WTC11 (cell line): ENCODE measurements around the gene KLRB1. TPM values are rescaled to one million over a fixed set of nuclear protein-coding genes. Genes with fewer than 3 reads are reported as not detected.
"Not testable (repeated sequence)": the region's sequence is repeated elsewhere in the genome, so short reads cannot be mapped to it uniquely, and the experiment has no call there.

Experiments used
- ATAC-seq: fragments of 200-7000 bp; cut with Tn5 transposase; 2 replicates; pipeline ENCODE4 v1.10.0; 2021; ENCODE audit warnings: mild to moderate bottlenecking, moderate library complexity
- CTCF ChIA-PET: fragments of 300-600 bp; sonication (Branson Sonifier 250); formaldehyde crosslinking; loops from one replicate; lab custom pipeline; 2021; ENCODE audit warnings: antibody characterized with exemption; lab: Charles Lee
- POLR2A ChIA-PET: fragments of 350-600 bp; sonication (Branson Sonifier 250); formaldehyde crosslinking; loops from one replicate; lab custom pipeline; 2021; ENCODE audit warnings: antibody characterized with exemption; lab: Charles Lee
- DNase-seq: peaks from one replicate; pipeline ENCODE4 v3.0.0; 2021; ENCODE audit warnings: low spot score
- H3K27ac Mint-ChIP-seq: 2 replicates; pipeline ENCODE4 v1.8.0; 2021; ENCODE audit warnings: mixed read lengths
- H3K27me3 Mint-ChIP-seq: 2 replicates; pipeline ENCODE4 v1.8.0; 2021; ENCODE audit warnings: low read depth, mild to moderate bottlenecking, moderate library complexity, mixed read lengths
- H3K36me3 Mint-ChIP-seq: 2 replicates; pipeline ENCODE4 v1.8.0; 2021; ENCODE audit warnings: mixed read lengths
- H3K4me1 Mint-ChIP-seq: 2 replicates; pipeline ENCODE4 v1.8.0; 2022; ENCODE audit warnings: mixed read lengths
- H3K4me3 Mint-ChIP-seq: 2 replicates; pipeline ENCODE4 v1.8.0; 2021; ENCODE audit warnings: mild to moderate bottlenecking, moderate library complexity, mixed read lengths
- H3K9me3 Mint-ChIP-seq: 2 replicates; pipeline ENCODE4 v1.8.0; 2021; ENCODE audit warnings: mixed read lengths
- AFF4 ChIP-seq: sonication (generic); formaldehyde crosslinking; IDR thresholded peaks from 2 replicates; pipeline ENCODE4 v1.8.1; 2023; ENCODE audit warnings: mild to moderate bottlenecking, missing genetic modification reagents, borderline replicate concordance
- ARID4B ChIP-seq: sonication (generic); formaldehyde crosslinking; IDR thresholded peaks from 2 replicates; pipeline ENCODE4 v1.8.0; 2023; ENCODE audit warnings: missing genetic modification reagents, mild to moderate bottlenecking, borderline replicate concordance
- E2F5 ChIP-seq: sonication (generic); formaldehyde crosslinking; IDR thresholded peaks from 2 replicates; pipeline ENCODE4 v1.8.1; 2022; ENCODE audit warnings: mild to moderate bottlenecking, moderate library complexity, missing genetic modification reagents
- GTF2I ChIP-seq: fragments of 250-450 bp; sonication (Bioruptor Pico); conservative IDR thresholded peaks from 2 replicates; pipeline ENCODE4 v1.4.0; 2021; ENCODE audit warnings: mild to moderate bottlenecking
- IRF1 ChIP-seq: sonication (generic); formaldehyde crosslinking; IDR thresholded peaks from 2 replicates; pipeline ENCODE4 v1.8.0; 2023; ENCODE audit warnings: missing genetic modification reagents
- IRF2 ChIP-seq: sonication (generic); formaldehyde crosslinking; IDR thresholded peaks from 2 replicates; pipeline ENCODE4 v1.8.0; 2022; ENCODE audit warnings: low read depth, missing genetic modification reagents, borderline replicate concordance
- NFE2L1 ChIP-seq: sonication (generic); formaldehyde crosslinking; IDR thresholded peaks from 2 replicates; pipeline ENCODE4 v1.8.1; 2023; ENCODE audit warnings: missing genetic modification reagents
- NR2C2 ChIP-seq: sonication (generic); formaldehyde crosslinking; IDR thresholded peaks from 2 replicates; pipeline ENCODE4 v1.8.0; 2022; ENCODE audit warnings: mild to moderate bottlenecking, missing genetic modification reagents
- OVOL2 ChIP-seq: fragments of 250-450 bp; sonication (Bioruptor Pico); IDR thresholded peaks from 2 replicates; pipeline ENCODE4 v1.9.0; 2021; ENCODE audit warnings: mild to moderate bottlenecking, borderline replicate concordance
- PRRX2 ChIP-seq: fragments of 250-450 bp; sonication (Bioruptor Pico); IDR thresholded peaks from 2 replicates; pipeline ENCODE4 v1.8.0; 2021; ENCODE audit warnings: mild to moderate bottlenecking
- TCF7 ChIP-seq: sonication (generic); formaldehyde crosslinking; IDR thresholded peaks from 2 replicates; pipeline ENCODE4 v1.8.0; 2022; ENCODE audit warnings: mild to moderate bottlenecking, low read depth, missing genetic modification reagents, moderate library complexity
- ZMAT4 ChIP-seq: fragments of 250-450 bp; sonication (Bioruptor Pico); IDR thresholded peaks from 2 replicates; pipeline ENCODE4 v1.9.0; 2021; ENCODE audit warnings: mild to moderate bottlenecking
- ZNF219 ChIP-seq: sonication (generic); formaldehyde crosslinking; IDR thresholded peaks from 2 replicates; pipeline ENCODE4 v1.8.0; 2023; ENCODE audit warnings: missing genetic modification reagents, mild to moderate bottlenecking, borderline replicate concordance
- ZNF263 ChIP-seq: sonication (generic); formaldehyde crosslinking; IDR thresholded peaks from 2 replicates; pipeline ENCODE4 v1.8.1; 2022; ENCODE audit warnings: low read depth, mild to moderate bottlenecking, moderate library complexity, missing genetic modification reagents
- ZNF396 ChIP-seq: fragments of 250-450 bp; sonication (Bioruptor Pico); IDR thresholded peaks from 2 replicates; pipeline ENCODE4 v1.8.0; 2021; ENCODE audit warnings: mild to moderate bottlenecking, moderate library complexity, borderline replicate concordance
- ZNF416 ChIP-seq: fragments of 250-450 bp; sonication (Bioruptor Pico); IDR thresholded peaks from 2 replicates; pipeline ENCODE4 v1.9.0; 2021; ENCODE audit warnings: mild to moderate bottlenecking, inconsistent platforms
- ZNF671 ChIP-seq: fragments of 250-450 bp; sonication (Bioruptor Pico); IDR thresholded peaks from 2 replicates; pipeline ENCODE4 v1.8.0; 2021; ENCODE audit warnings: mild to moderate bottlenecking
- total RNA-seq: library from RNA; stranded (reverse); gene quantifications from 3 replicates; pipeline ENCODE4 v1.2.3, GENCODE V29; 2021

KLRB1 gene
- total RNA-seq, 1 experiment from 2014 or later = not detected

GRCh38 chr12:9615420-9616136, 7.9 kb upstream of the KLRB1 start (continued):
- TF ChIP-seq ZNF219 (CRISPR knock-in tag) = no peak
- TF ChIP-seq ZNF263 (CRISPR knock-in tag) = no peak
- no peak for TF ChIP-seq ZNF396 (CRISPR knock-in tag)
- TF ChIP-seq E2F5 (CRISPR knock-in tag) = no peak

- ATAC-seq, POLR2A ChIA-PET, H3K27me3 Mint-ChIP-seq, H3K4me1 Mint-ChIP-seq, CTCF ChIA-PET, H3K27ac Mint-ChIP-seq, H3K4me3 Mint-ChIP-seq, DNase-seq: not testable (repeated sequence)
- H3K9me3 Mint-ChIP-seq = peaks cover 28% of the 10 kb centered on the region
- H3K36me3 Mint-ChIP-seq = peaks cover 30% of the 10 kb centered on the region
Observed at GRCh38 chr12:9610606-9611005, 2.9 kb upstream of the KLRB1 start.

GRCh38 chr12:9606736-9607372, 862 bp downstream of the KLRB1 start:
- H3K27me3 Mint-ChIP-seq = no peaks in the 10 kb centered on the region
- H3K4me3 Mint-ChIP-seq = no peak overlapping the region
- no peak overlapping the region for H3K27ac Mint-ChIP-seq
- ATAC-seq (no peak), DNase-seq (no peak)
- TF ChIP-seq ZNF671 (CRISPR knock-in tag) (no peak), ARID4B (CRISPR knock-in tag) (no peak), IRF1 (no peak), NFE2L1 (CRISPR knock-in tag) (no peak), ZNF416 (CRISPR knock-in tag) (no peak), IRF2 (CRISPR knock-in tag) (no peak), GTF2I (CRISPR knock-in tag) (no peak)
- peaks cover 30% of the 10 kb centered on the region for H3K36me3 Mint-ChIP-seq
- H3K9me3 Mint-ChIP-seq = peaks cover 28% of the 10 kb centered on the region
- H3K4me1 Mint-ChIP-seq = no peaks in the 10 kb centered on the region
- CTCF ChIA-PET = no interaction called here
- POLR2A ChIA-PET = no interaction called here

- POLR2A ChIA-PET = no interaction called here
- DNase-seq (no peak), ATAC-seq (no peak)
- Mint-ChIP-seq H3K27me3 (no peaks in the 10 kb centered on the region), H3K9me3 (peaks cover 22% of the 10 kb centered on the region), H3K4me1 (peaks cover 3% of the 10 kb centered on the region), H3K36me3 (peaks cover 24% of the 10 kb centered on the region), H3K4me3 (no peak overlapping the region), H3K27ac (no peak overlapping the region)
- TF ChIP-seq ZMAT4 (CRISPR knock-in tag) = no peak
- TF ChIP-seq IRF2 (CRISPR knock-in tag) = no peak
- no peak for TF ChIP-seq NFE2L1 (CRISPR knock-in tag)
- TF ChIP-seq AFF4 = no peak
- TF ChIP-seq NR2C2 (CRISPR knock-in tag) = no peak
- no peak for TF ChIP-seq PRRX2
- TF ChIP-seq TCF7 (CRISPR knock-in tag) = no peak
- TF ChIP-seq OVOL2 = no peak
- CTCF ChIA-PET = no interaction called here
Observed at GRCh38 chr12:9606247-9606646, 1.5 kb downstream of the KLRB1 start.
